NOMO-1 treated with DMSO at 0.1 percent for 48 hours (cell line): ENCODE data around the gene HSFY1.
"Not testable (repeated sequence)": the region's sequence is repeated elsewhere in the genome, so short reads cannot be mapped to it uniquely, and the experiment has no call there.

Experiments
- DNase-seq: peaks from one replicate; lab custom pipeline; 2025; ENCODE audit not compliant: unreplicated experiment; lab: John Stamatoyannopoulos, UW

The HSFY1 gene, protein sequence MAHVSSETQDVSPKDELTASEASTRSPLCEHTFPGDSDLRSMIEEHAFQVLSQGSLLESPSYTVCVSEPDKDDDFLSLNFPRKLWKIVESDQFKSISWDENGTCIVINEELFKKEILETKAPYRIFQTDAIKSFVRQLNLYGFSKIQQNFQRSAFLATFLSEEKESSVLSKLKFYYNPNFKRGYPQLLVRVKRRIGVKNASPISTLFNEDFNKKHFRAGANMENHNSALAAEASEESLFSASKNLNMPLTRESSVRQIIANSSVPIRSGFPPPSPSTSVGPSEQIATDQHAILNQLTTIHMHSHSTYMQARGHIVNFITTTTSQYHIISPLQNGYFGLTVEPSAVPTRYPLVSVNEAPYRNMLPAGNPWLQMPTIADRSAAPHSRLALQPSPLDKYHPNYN

DNA sequence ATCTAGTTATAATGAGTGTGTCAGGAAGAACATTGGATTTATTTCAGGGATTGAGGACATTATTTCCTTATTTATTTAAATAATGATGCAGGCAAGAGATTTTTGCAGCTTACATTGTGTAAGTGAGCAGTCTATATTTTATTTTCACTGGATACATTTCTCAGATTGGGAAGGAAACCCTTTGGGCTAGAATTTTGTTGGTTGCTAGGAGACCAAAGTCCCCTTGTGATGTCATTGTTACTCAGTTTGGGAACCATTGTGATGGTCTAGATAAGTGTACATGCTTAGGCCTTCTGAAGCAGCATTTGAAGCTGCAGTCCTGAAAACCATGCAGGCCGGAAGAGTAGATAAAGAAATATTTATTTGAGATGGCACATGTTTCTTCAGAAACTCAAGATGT is at the start of gene HSFY1:
Gene HSFY1, plus strand, starts transcription at position 301 of the 400 bp plus-strand sequence. Its CDS starts 68 bp downstream, at position 369.
- DNase-seq: not testable (repeated sequence)

DNA sequence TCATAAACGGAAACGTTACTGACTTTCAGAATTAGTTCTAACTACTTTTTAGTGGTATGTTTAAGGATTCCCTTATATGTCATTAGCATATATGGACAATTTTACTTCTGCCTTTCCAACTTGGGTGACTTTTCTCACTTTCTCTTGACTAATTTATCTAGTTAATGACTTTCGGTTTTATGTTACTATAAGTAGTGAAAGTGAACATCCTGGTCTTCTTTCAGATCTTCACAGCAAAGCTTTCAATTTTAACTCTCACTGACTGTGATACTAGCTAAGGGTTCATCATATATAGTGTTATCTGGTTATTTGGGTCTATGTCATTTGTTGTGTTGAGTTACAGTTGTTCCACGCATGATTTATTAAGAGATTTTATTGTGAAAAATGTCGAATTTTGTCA is 42.3 kb upstream of the HSFY1 start:
- DNase-seq: not testable (repeated sequence)

DNA sequence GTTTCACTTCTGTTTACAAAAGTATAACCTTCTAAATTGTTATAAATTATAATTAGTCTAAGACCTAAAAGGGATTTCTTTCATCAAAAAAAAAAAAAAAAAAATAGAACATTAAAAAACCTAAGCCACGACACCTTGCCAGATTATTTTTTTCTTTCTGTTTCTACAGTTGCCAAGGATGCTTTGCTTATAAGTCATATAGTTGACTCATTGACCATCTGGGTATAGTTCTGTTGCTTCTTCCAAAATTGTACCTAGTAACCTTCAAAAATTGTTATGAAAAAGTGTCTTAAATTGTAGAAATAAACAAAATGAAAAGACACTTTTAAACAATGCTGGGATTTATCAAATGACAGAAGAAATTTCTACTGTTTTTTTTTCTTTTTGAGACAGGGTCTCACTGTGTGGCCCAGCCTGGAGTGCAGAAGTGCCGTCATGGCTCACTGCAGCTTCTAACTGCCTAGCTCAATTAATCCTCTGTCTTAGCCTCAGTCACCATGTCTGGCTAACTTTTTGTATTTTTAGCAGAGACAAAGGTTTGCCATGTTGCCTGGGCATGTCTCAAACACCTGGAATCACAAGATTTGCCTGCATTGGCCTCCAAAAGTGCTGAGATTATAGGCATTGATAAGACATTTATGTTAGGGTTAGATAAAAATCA is 15.4 kb upstream of the HSFY1 start:
- DNase-seq: not testable (repeated sequence)

DNA sequence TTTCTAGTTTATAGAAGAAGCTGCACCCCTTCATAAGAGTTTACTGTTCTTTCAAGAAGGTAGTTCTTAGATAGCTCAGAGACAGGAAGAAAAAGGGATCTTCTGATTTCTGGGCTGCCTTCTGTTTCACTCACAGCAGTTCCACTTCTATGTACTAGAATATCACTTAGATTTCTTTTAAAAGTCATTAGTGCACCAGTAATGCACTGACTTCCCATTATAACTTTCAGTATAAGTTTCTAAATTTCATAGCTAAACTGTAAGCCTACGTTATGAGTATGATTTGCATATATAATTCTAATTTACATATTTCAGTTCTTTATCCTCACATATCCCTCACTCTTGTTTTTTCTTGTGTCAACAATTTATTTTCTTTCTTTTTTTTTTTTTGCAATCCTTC is 7.6 kb upstream of the HSFY1 start:
- DNase-seq: not testable (repeated sequence)

DNA sequence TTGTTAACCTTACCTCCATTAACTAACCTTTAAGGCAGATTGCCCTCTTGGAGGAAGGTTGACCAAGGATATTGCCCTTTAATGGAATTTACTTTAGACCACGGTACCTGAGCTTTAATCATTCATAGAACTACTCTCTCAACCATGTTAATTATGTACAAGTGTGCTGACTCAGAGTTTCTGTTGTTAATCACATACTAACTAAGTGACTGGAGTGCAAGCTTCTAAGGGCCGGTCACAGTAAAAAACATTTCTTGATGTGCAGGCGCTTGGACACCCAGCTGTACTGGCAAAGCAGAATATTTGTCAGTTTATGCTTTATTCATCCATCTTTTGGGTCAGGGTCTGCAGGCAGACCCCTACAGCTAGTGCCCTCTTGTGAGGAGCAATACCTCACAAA is 6.6 kb downstream of the HSFY1 start:
- DNase-seq: not testable (repeated sequence)

DNA sequence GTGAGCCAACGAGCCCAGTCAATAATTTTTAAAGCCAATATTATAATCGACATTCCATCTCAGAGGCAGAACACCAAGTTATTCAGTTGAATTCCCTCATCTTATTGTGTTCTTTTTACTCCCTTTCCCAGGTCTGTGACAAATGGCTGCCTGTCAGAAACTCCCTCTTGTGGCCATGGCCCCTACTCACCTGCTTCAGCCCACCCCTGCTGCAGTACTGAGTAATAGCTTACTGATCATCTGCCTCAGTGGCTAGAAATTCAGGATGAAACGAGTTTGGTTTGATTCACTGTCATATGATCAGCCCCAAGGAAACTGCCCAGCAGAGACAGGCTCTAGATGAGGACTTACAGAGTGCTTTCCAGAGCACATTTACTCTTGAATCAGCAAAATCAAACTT is 19.4 kb downstream of the HSFY1 start:
- not testable (repeated sequence) for DNase-seq
